ENCODE measurements around the gene CUL2.

- TF ChIP-seq, protein P1, sequence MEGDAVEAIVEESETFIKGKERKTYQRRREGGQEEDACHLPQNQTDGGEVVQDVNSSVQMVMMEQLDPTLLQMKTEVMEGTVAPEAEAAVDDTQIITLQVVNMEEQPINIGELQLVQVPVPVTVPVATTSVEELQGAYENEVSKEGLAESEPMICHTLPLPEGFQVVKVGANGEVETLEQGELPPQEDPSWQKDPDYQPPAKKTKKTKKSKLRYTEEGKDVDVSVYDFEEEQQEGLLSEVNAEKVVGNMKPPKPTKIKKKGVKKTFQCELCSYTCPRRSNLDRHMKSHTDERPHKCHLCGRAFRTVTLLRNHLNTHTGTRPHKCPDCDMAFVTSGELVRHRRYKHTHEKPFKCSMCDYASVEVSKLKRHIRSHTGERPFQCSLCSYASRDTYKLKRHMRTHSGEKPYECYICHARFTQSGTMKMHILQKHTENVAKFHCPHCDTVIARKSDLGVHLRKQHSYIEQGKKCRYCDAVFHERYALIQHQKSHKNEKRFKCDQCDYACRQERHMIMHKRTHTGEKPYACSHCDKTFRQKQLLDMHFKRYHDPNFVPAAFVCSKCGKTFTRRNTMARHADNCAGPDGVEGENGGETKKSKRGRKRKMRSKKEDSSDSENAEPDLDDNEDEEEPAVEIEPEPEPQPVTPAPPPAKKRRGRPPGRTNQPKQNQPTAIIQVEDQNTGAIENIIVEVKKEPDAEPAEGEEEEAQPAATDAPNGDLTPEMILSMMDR (IDR thresholded peaks at IDR 0.05): no peak
- TF ChIP-seq POLR2A (IDR thresholded peaks at IDR 0.05): no peak
Measured at GRCh38 chr10:35124540-35124939, 34.4 kb upstream of the CUL2 start.

All from right lobe of liver (tissue), 4 donors.